ENCODE data around the gene SLC31A1. TPM values are rescaled to one million over a fixed set of nuclear protein-coding genes. Genes with fewer than 3 reads are reported as not detected.

SLC31A1 gene
- total and polyA plus RNA-seq, 3 donors from 2014 or later: 12.3 to 21.9 (median 15.3) TPM

- no peak for DNase-seq
- WGBS, 2 donors: 83 to 98% methylated on average over 1 of the region's 1 CpG
- TF ChIP-seq POLR2A (IDR thresholded peaks at IDR 0.05) (no peak), CTCF (IDR thresholded peaks at IDR 0.05) (no peak)
- H3K4me3 ChIP-seq: no peak overlapping the region
- no peaks in the 10 kb centered on the region for H3K27me3 ChIP-seq
- intact Hi-C loops (cut with DNase I; ENCODE audit: low total_unique reads): no loop called here
- H3K9me3 ChIP-seq: no peaks in the 10 kb centered on the region
- no peaks in the 10 kb centered on the region for H3K36me3 ChIP-seq (ENCODE audit: low read depth, missing control alignments)
- no peak overlapping the region for H3K27ac ChIP-seq
- H3K4me1 ChIP-seq: no peaks in the 10 kb centered on the region
Measured at GRCh38 chr9:113254991-113255390, 33.6 kb downstream of the SLC31A1 start.

GRCh38 chr9:113255438-113255837, 34.1 kb downstream of the SLC31A1 start:
- DNase-seq: no peak
- TF ChIP-seq POLR2A (IDR thresholded peaks at IDR 0.05): no peak
- TF ChIP-seq CTCF (IDR thresholded peaks at IDR 0.05): no peak
- H3K27ac ChIP-seq: no peak overlapping the region
- no peaks in the 10 kb centered on the region for H3K4me1 ChIP-seq
- no peaks in the 10 kb centered on the region for H3K27me3 ChIP-seq
- intact Hi-C loops (cut with DNase I; ENCODE audit: low total_unique reads): no loop called here
- 88 to 94% methylated on average over 6 of the region's 6 CpGs for WGBS, 2 donors
- no peaks in the 10 kb centered on the region for H3K36me3 ChIP-seq (ENCODE audit: low read depth, missing control alignments)
- no peak overlapping the region for H3K4me3 ChIP-seq
- no peaks in the 10 kb centered on the region for H3K9me3 ChIP-seq

- 96% methylated on average over 3 of the region's 3 CpGs for WGBS, 2 donors
- Histone ChIP-seq H3K9me3 (no peaks in the 10 kb centered on the region), H3K4me1 (no peaks in the 10 kb centered on the region), H3K36me3 (ENCODE audit: low read depth, missing control alignments) (no peaks in the 10 kb centered on the region), H3K4me3 (no peak overlapping the region), H3K27me3 (no peaks in the 10 kb centered on the region), H3K27ac (no peak overlapping the region)
- intact Hi-C loops (cut with DNase I; ENCODE audit: low total_unique reads): no loop called here
- no peak for DNase-seq
- no peak for TF ChIP-seq CTCF (IDR thresholded peaks at IDR 0.05)
- no peak for TF ChIP-seq POLR2A (IDR thresholded peaks at IDR 0.05)
Measured at GRCh38 chr9:113257863-113258262, 36.5 kb downstream of the SLC31A1 start.

GRCh38 chr9:113258282-113258681, 36.9 kb downstream of the SLC31A1 start:
- no peaks in the 10 kb centered on the region for H3K4me1 ChIP-seq
- no peaks in the 10 kb centered on the region for H3K27me3 ChIP-seq
- no peaks in the 10 kb centered on the region for H3K9me3 ChIP-seq
- intact Hi-C loops (cut with DNase I; ENCODE audit: low total_unique reads): no loop called here
- no peak overlapping the region for H3K4me3 ChIP-seq
- WGBS, 2 donors: 54 to 73% methylated on average over 1 of the region's 1 CpG
- no peaks in the 10 kb centered on the region for H3K36me3 ChIP-seq (ENCODE audit: low read depth, missing control alignments)
- no peak overlapping the region for H3K27ac ChIP-seq
- DNase-seq: no peak
- TF ChIP-seq CTCF (IDR thresholded peaks at IDR 0.05) (no peak), POLR2A (IDR thresholded peaks at IDR 0.05) (no peak)

- no peaks in the 10 kb centered on the region for H3K27me3 ChIP-seq
- no peak for DNase-seq
- TF ChIP-seq CTCF (IDR thresholded peaks at IDR 0.05) (no peak), POLR2A (IDR thresholded peaks at IDR 0.05) (no peak)
- no peak overlapping the region for H3K27ac ChIP-seq
- H3K36me3 ChIP-seq (ENCODE audit: low read depth, missing control alignments): no peaks in the 10 kb centered on the region
- intact Hi-C loops (cut with DNase I; ENCODE audit: low total_unique reads): no loop called here
- H3K4me1 ChIP-seq: no peaks in the 10 kb centered on the region
- WGBS, 2 donors: 82 to 100% methylated on average over 1 of the region's 1 CpG
- H3K9me3 ChIP-seq: no peaks in the 10 kb centered on the region
- no peak overlapping the region for H3K4me3 ChIP-seq
Measured at GRCh38 chr9:113261917-113262671, 40.8 kb downstream of the SLC31A1 start.

Data from testis (tissue), 3 donors.